Stimulated activated CD4-positive, alpha-beta T cell treated with anti-CD3 and anti-CD28 coated beads, Interleukin-2, amount 100 ng/mL, for 4 hours (primary cell): ENCODE measurements around the gene TEDC1.

Experiments
- DNase-seq: peaks from one replicate; pipeline ENCODE4 v3.0.0-alpha.2; 2020; ENCODE audit warnings: low read depth

TEDC1 gene

GRCh38 chr14:105456736-105457617, 34.1 kb upstream of the TEDC1 start:
- no peak for DNase-seq

- no peak for DNase-seq
Measured at GRCh38 chr14:105458010-105458409, 33.0 kb upstream of the TEDC1 start.

GRCh38 chr14:105458571-105458970, 32.5 kb upstream of the TEDC1 start:
- no peak for DNase-seq

GRCh38 chr14:105460116-105460515, 30.9 kb upstream of the TEDC1 start:
- DNase-seq: no peak

- no peak for DNase-seq
Measured at GRCh38 chr14:105460616-105461015, 30.4 kb upstream of the TEDC1 start.

- no peak for DNase-seq
Measured at GRCh38 chr14:105461903-105462302, 29.1 kb upstream of the TEDC1 start.

- DNase-seq: no peak
Measured at GRCh38 chr14:105464501-105464900, 26.5 kb upstream of the TEDC1 start.

- DNase-seq: no peak
Measured at GRCh38 chr14:105465209-105466031, 25.6 kb upstream of the TEDC1 start.

GRCh38 chr14:105466531-105467248, 24.4 kb upstream of the TEDC1 start:
- DNase-seq: no peak

- no peak for DNase-seq
Measured at GRCh38 chr14:105467249-105467941, 23.7 kb upstream of the TEDC1 start.

- DNase-seq: no peak
Measured at GRCh38 chr14:105467942-105468471, 23.0 kb upstream of the TEDC1 start.

GRCh38 chr14:105468621-105469241, 22.3 kb upstream of the TEDC1 start:
- DNase-seq: no peak

GRCh38 chr14:105469456-105470349, 21.3 kb upstream of the TEDC1 start:
- no peak for DNase-seq

- no peak for DNase-seq
Measured at GRCh38 chr14:105470350-105471296, 20.4 kb upstream of the TEDC1 start.

- no peak for DNase-seq
Measured at GRCh38 chr14:105471297-105471821, 19.7 kb upstream of the TEDC1 start.

- no peak for DNase-seq
Measured at GRCh38 chr14:105471823-105472485, 19.1 kb upstream of the TEDC1 start.

- no peak for DNase-seq
Measured at GRCh38 chr14:105472486-105472991, 18.5 kb upstream of the TEDC1 start.
